HepG2 (cell line): ENCODE results near the gene MAP1B. TPM values are rescaled to one million over a fixed set of nuclear protein-coding genes. Genes with fewer than 3 reads are reported as not detected.

Source experiments
- GATAD1 ChIP-seq: IDR thresholded peaks from 2 replicates; pipeline ENCODE4 v1.6.1; 2016; ENCODE audit warnings: missing genetic modification reagents, missing compliant biosample characterization
- GRHL1 ChIP-seq: sonication (generic); formaldehyde crosslinking; conservative IDR thresholded peaks from 2 replicates; pipeline ENCODE4 v1.8.0; 2022; ENCODE audit warnings: missing genetic modification reagents
- ISL2 ChIP-seq: sonication (generic); formaldehyde crosslinking; IDR thresholded peaks from 2 replicates; pipeline ENCODE4 v1.5.0; 2020; ENCODE audit warnings: missing genetic modification reagents
- KAT7 ChIP-seq: IDR thresholded peaks from 2 replicates; pipeline ENCODE4 v1.6.1; 2018; ENCODE audit warnings: borderline replicate concordance, missing compliant biosample characterization
- MAX ChIP-seq: IDR thresholded peaks from 2 replicates; pipeline ENCODE4 v1.6.1; 2012; ENCODE audit warnings: inconsistent platforms
- MYC ChIP-seq: sonication (generic); formaldehyde crosslinking; IDR thresholded peaks from 2 replicates; pipeline ENCODE4 v1.9.0; 2021; ENCODE audit warnings: missing genetic modification reagents, borderline replicate concordance
- MZF1 ChIP-seq: sonication (generic); formaldehyde crosslinking; IDR thresholded peaks from 2 replicates; pipeline ENCODE4 v1.8.1; 2023; ENCODE audit warnings: mild to moderate bottlenecking, missing genetic modification reagents, borderline replicate concordance
- NR2C2 ChIP-seq: sonication (generic); formaldehyde crosslinking; IDR thresholded peaks from 2 replicates; pipeline ENCODE4 v1.4.0; 2020; ENCODE audit warnings: missing genetic modification reagents, mild to moderate bottlenecking, moderate library complexity, borderline replicate concordance
- NR2F6 ChIP-seq, 2 experiments: IDR thresholded peaks; 2 replicates each; pipeline ENCODE4 v1.6.1; 2016; ENCODE audit warnings: antibody characterized with exemption in 1 of 2, mild to moderate bottlenecking in 1 of 2
- PATZ1 ChIP-seq: sonication (generic); formaldehyde crosslinking; IDR thresholded peaks from 2 replicates; pipeline ENCODE4 v1.4.0; 2020; ENCODE audit warnings: missing genetic modification reagents
- PTBP1 ChIP-seq: fragments of 200-400 bp; formaldehyde crosslinking; IDR thresholded peaks from 2 replicates; pipeline ENCODE4 v1.6.1; 2018; ENCODE audit warnings: low read length, low read depth; ENCODE audit not compliant: poor library complexity, severe bottlenecking
- RCOR2 ChIP-seq: IDR thresholded peaks from 2 replicates; pipeline ENCODE4 v1.6.1; 2016; ENCODE audit warnings: missing biosample characterization, missing genetic modification reagents
- RFXAP ChIP-seq: sonication (generic); formaldehyde crosslinking; IDR thresholded peaks from 2 replicates; pipeline ENCODE4 v1.4.0; 2020; ENCODE audit warnings: missing genetic modification reagents, borderline replicate concordance
- SATB2 ChIP-seq: sonication (generic); formaldehyde crosslinking; IDR thresholded peaks from 2 replicates; pipeline ENCODE4 v1.5.0; 2020; ENCODE audit warnings: missing genetic modification reagents
- SOX5 ChIP-seq: IDR thresholded peaks from 2 replicates; pipeline ENCODE4 v1.6.1; 2016; ENCODE audit warnings: borderline replicate concordance
- SP1 ChIP-seq, 2 experiments: fragments of 450-650 bp in 1 of 2; sonication (generic) in 1 of 2; formaldehyde crosslinking in 1 of 2; IDR thresholded peaks; 2 replicates each; pipeline versions ENCODE4 v1.4.0 to v1.6.1; 2016 to 2020; ENCODE audit warnings: missing genetic modification reagents in 1 of 2
- TBX3 ChIP-seq: fragments of 450-650 bp; IDR thresholded peaks from 2 replicates; pipeline ENCODE4 v1.6.1; 2017; ENCODE audit warnings: antibody characterized with exemption, mild to moderate bottlenecking, inconsistent platforms, borderline replicate concordance
- ZBTB21 ChIP-seq: sonication (generic); formaldehyde crosslinking; IDR thresholded peaks from 2 replicates; pipeline ENCODE4 v1.4.0; 2020; ENCODE audit warnings: missing genetic modification reagents
- ZBTB25 ChIP-seq: IDR thresholded peaks from 2 replicates; pipeline ENCODE4 v1.6.1; 2018; ENCODE audit warnings: missing genetic modification reagents
- ZFP1 ChIP-seq: IDR thresholded peaks from 2 replicates; pipeline ENCODE4 v1.6.1; 2016
- ZFP62 ChIP-seq: sonication (generic); formaldehyde crosslinking; IDR thresholded peaks from 2 replicates; pipeline ENCODE4 v1.4.0; 2020; ENCODE audit warnings: missing genetic modification reagents
- ZFP82 ChIP-seq: sonication (generic); formaldehyde crosslinking; IDR thresholded peaks from 2 replicates; pipeline ENCODE4 v1.5.1; 2020; ENCODE audit warnings: mild to moderate bottlenecking, missing genetic modification reagents, borderline replicate concordance
- ZNF564 ChIP-seq: sonication (generic); formaldehyde crosslinking; IDR thresholded peaks from 2 replicates; pipeline ENCODE4 v1.8.1; 2023; ENCODE audit warnings: mild to moderate bottlenecking, missing genetic modification reagents
- ZNF597 ChIP-seq: sonication (generic); formaldehyde crosslinking; IDR thresholded peaks from 2 replicates; pipeline ENCODE4 v1.5.0; 2020; ENCODE audit warnings: missing genetic modification reagents
- ZSCAN29 ChIP-seq: sonication (generic); formaldehyde crosslinking; conservative IDR thresholded peaks from 2 replicates; pipeline ENCODE4 v1.4.0; 2020; ENCODE audit warnings: mild to moderate bottlenecking, missing genetic modification reagents
- polyA plus RNA-seq, 8 experiments: library from polyadenylated mRNA; depleted of rRNA in 3 of 8; stranded (reverse) in 7 of 8; unstranded in 1 of 8; fragments of >200 nt; fragmentation: Illumina TruSeq in 4 of 8; extraction: Trizol in 4 of 8; gene quantifications; 2 replicates each; pipeline versions ENCODE4 v1.2.1 to v1.2.3, GENCODE V29; 2011 to 2016; ENCODE audit warnings: low read depth in 4 of 8, missing spikeins in 1 of 8, mixed read lengths in 1 of 8; ENCODE audit not compliant: insufficient read depth in 1 of 8
- total RNA-seq, 5 experiments: library from RNA; depleted of rRNA; stranded (reverse); fragments of >200 nt; fragmentation: Illumina TruSeq; extraction: Trizol; gene quantifications; 2 replicates each; pipeline ENCODE4 v1.2.3, GENCODE V29; 2016; ENCODE audit warnings: low read depth in 1 of 5

Gene MAP1B
- total and polyA plus RNA-seq, 2 of the 13 experiments (the other 11 are each of a cell fraction or from before 2014, with no cell fraction given), result 3.3 to 6.2 TPM

GRCh38 chr5:72108202-72109061 is 1.2 kb downstream of the MAP1B start (continued):
- TF ChIP-seq ZNF597 (CRISPR knock-in tag), result no peak
- TF ChIP-seq PATZ1 (CRISPR knock-in tag), result peak; percentile 54
- TF ChIP-seq SP1 (IDR thresholded peaks at IDR 0.05), result no peak
- peak; percentile 48; the same call in 1 of the 2 replicates for TF ChIP-seq SP1 (CRISPR knock-in tag; IDR thresholded peaks at IDR 0.05)
- no peak for TF ChIP-seq SATB2 (CRISPR knock-in tag)
- TF ChIP-seq ZBTB21 (CRISPR knock-in tag), result no peak
- no peak for TF ChIP-seq ZFP82
- no peak for TF ChIP-seq ISL2
- TF ChIP-seq ZFP1 (CRISPR knock-in tag), result no peak
- TF ChIP-seq GRHL1 (CRISPR knock-in tag), result no peak
- TF ChIP-seq ZFP62 (CRISPR knock-in tag), result no peak
- no peak for TF ChIP-seq RFXAP (CRISPR knock-in tag)
- TF ChIP-seq ZNF564, result no peak
- TF ChIP-seq ZSCAN29 (CRISPR knock-in tag), result no peak
- TF ChIP-seq NR2C2 (CRISPR knock-in tag), result no peak
- TF ChIP-seq RCOR2 (CRISPR knock-in tag), result no peak
- TF ChIP-seq MZF1 (CRISPR knock-in tag), result no peak
- TF ChIP-seq KAT7 (CRISPR knock-in tag), result no peak
- TF ChIP-seq ZBTB25 (CRISPR knock-in tag), result no peak
- no peak for TF ChIP-seq TBX3
- TF ChIP-seq MYC (CRISPR knock-in tag), result no peak; the same call in 1 of the 2 replicates
- TF ChIP-seq NR2F6 (IDR thresholded peaks at IDR 0.05), result no peak
- TF ChIP-seq NR2F6 (CRISPR knock-in tag; IDR thresholded peaks at IDR 0.05), result 0 out of 2 replicates have a peak, but pooled peaks have one; percentile 11
- TF ChIP-seq GATAD1, result peak; percentile 66
- TF ChIP-seq SOX5 (CRISPR knock-in tag), result 0 out of 2 replicates have a peak, but pooled peaks have one; percentile 12
- TF ChIP-seq MAX, result peak; percentile 52; the same call in 1 of the 2 replicates
- no peak for TF ChIP-seq PTBP1
